Measurements from ENCODE around the gene UBE2E2. TPM values are rescaled to one million over a fixed set of nuclear protein-coding genes. Genes with fewer than 3 reads are reported as not detected.

Gene UBE2E2
- total RNA-seq, 1 donor from 2014 or later: 32.5 TPM

DNA sequence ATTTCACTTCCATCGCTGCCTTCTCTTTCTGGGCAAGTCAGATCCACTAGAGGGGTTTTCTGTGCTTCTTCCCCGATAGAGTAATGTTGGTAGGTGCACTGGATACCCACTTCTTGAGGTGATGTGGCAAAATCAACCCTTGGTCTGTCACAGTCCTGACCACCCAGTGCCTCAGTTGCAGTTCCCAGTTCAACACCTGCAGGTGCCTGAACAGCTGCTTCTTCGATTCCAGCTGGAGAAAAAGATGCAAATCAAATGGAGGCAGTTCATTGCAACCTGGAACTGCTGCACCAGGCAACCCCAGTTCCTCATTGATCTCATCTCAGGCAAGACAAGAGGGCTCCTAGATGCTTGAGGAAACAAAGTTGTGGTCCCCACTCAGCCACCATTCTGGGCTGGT is 186.6 kb downstream of the UBE2E2 start:
- DNase-seq (ENCODE audit: low read depth): no peak
- no peak overlapping the region for H3K4me3 ChIP-seq (ENCODE audit: low read depth, low read length)
- TF ChIP-seq CTCF (conservative IDR thresholded peaks at IDR 0.05; ENCODE audit: low read depth, low read length): no peak

- no peak for DNase-seq (ENCODE audit: low read depth)
- H3K4me3 ChIP-seq (ENCODE audit: low read depth, low read length): no peak overlapping the region
- no peak for TF ChIP-seq CTCF (conservative IDR thresholded peaks at IDR 0.05; ENCODE audit: low read depth, low read length)
Measured at GRCh38 chr3:23390446-23390845, 187.3 kb downstream of the UBE2E2 start.

GRCh38 chr3:23390989-23391553 is 187.9 kb downstream of the UBE2E2 start:
- H3K4me3 ChIP-seq (ENCODE audit: low read depth, low read length): no peak overlapping the region
- no peak for TF ChIP-seq CTCF (conservative IDR thresholded peaks at IDR 0.05; ENCODE audit: low read depth, low read length)
- DNase-seq (ENCODE audit: low read depth): no peak

- no peak for TF ChIP-seq CTCF (conservative IDR thresholded peaks at IDR 0.05; ENCODE audit: low read depth, low read length)
- no peak overlapping the region for H3K4me3 ChIP-seq (ENCODE audit: low read depth, low read length)
- DNase-seq (ENCODE audit: low read depth): no peak
Measured at GRCh38 chr3:23395115-23395514, 192.0 kb downstream of the UBE2E2 start.

GRCh38 chr3:23396746-23397145 is 193.6 kb downstream of the UBE2E2 start:
- TF ChIP-seq CTCF (conservative IDR thresholded peaks at IDR 0.05; ENCODE audit: low read depth, low read length): no peak
- DNase-seq (ENCODE audit: low read depth): no peak
- no peak overlapping the region for H3K4me3 ChIP-seq (ENCODE audit: low read depth, low read length)

- no peak for DNase-seq (ENCODE audit: low read depth)
- no peak for TF ChIP-seq CTCF (conservative IDR thresholded peaks at IDR 0.05; ENCODE audit: low read depth, low read length)
- H3K4me3 ChIP-seq (ENCODE audit: low read depth, low read length): no peak overlapping the region
Measured at GRCh38 chr3:23399221-23399620, 196.1 kb downstream of the UBE2E2 start.

DNA sequence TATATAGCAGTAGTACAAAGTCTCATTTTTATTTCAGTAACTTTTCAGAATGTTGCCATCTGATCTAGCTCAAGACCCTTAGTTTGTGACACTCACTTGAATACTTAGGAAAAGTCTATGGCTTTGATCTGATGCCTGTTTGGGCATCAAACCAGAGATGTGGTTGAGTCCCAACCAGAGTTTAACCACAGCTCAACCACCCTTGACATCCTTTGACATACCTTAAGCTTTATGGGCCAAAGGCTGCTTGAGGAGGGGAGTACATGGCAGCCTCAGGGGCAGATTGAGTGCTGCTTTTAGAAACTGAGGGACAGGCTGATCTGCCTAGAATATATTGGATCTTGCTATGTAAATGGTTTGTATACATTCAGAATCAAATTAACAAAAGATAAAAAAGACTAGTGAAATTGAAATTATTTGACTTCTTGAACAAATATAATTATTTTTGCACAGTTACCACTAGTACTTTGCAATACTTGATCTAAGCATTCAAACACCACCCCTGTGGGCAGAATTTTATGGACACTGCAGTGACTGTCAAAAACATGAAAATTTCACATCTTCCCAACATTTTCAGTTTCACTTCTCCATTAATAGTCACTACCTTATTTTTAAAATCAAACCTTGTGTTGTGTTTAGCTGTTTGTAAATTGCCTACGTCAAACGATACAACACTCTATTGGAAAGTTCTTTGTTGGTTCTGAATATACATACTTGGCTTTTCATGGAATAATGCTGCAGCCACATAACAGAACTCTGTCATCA is 199.8 kb downstream of the UBE2E2 start:
- DNase-seq (ENCODE audit: low read depth): no peak
- no peak for TF ChIP-seq CTCF (conservative IDR thresholded peaks at IDR 0.05; ENCODE audit: low read depth, low read length)
- H3K4me3 ChIP-seq (ENCODE audit: low read depth, low read length): no peak overlapping the region

All from epithelial cell of proximal tubule (primary cell).